B cell (primary cell): ENCODE data around the gene SLC22A6. TPM values are rescaled to one million over a fixed set of nuclear protein-coding genes. Genes with fewer than 3 reads are reported as not detected.

ENCODE experiments used
- ATAC-seq: fragments of 200-7000 bp; cut with Tn5 transposase; one replicate; pipeline ENCODE4 v1.10.0; 2021; ENCODE audit warnings: low read depth, mild to moderate bottlenecking, moderate number of reproducible peaks, moderate library complexity
- CTCF ChIA-PET: fragments of 350-600 bp; sonication (Branson Sonifier 250); formaldehyde crosslinking; loops from one replicate; lab custom pipeline; 2021; ENCODE audit warnings: antibody characterized with exemption, inconsistent platforms; lab: Charles Lee
- POLR2A ChIA-PET: fragments of 350-600 bp; sonication (Branson Sonifier 250); formaldehyde crosslinking; loops from one replicate; lab custom pipeline; 2021; ENCODE audit warnings: antibody characterized with exemption; lab: Charles Lee
- DNase-seq: peaks from one replicate; pipeline ENCODE4 v3.0.0; 2013
- H2AFZ ChIP-seq: 2 replicates; pipeline ENCODE4 v1.6.1; 2012; ENCODE audit warnings: mild to moderate bottlenecking, low read depth, low read length; ENCODE audit not compliant: insufficient read depth, poor library complexity, severe bottlenecking
- H3K27ac ChIP-seq, 2 donors: 1 replicate in 1 of 2; 2 replicates in 1 of 2; pipeline ENCODE4 v1.5.1; 2012 to 2013; ENCODE audit warnings: low read length in 2 of 2, mild to moderate bottlenecking in 2 of 2, moderate library complexity in 1 of 2
- H3K27me3 ChIP-seq, 4 experiments: fragments of 200-600 bp in 1 of 4; sonication (generic) in 1 of 4; replicated peaks in 1 of 4; 1 replicate in 2 of 4; 2 replicates in 2 of 4; pipeline versions ENCODE4 v1.6.1 to v1.7.0; 2013 to 2016; ENCODE audit warnings: low read length in 3 of 4, mild to moderate bottlenecking in 2 of 4, mixed read lengths in 1 of 4, moderate library complexity in 1 of 4; ENCODE audit not compliant: insufficient read depth in 4 of 4, control insufficient read depth in 3 of 4; ENCODE audit errors: control extremely low read depth in 1 of 4
- H3K36me3 ChIP-seq, 2 experiments: replicated peaks in 1 of 2; 1 replicate in 1 of 2; 2 replicates in 1 of 2; pipeline versions ENCODE4 v1.6.1 to v1.7.1; 2013; ENCODE audit warnings: low read length in 1 of 2; ENCODE audit not compliant: insufficient read depth in 2 of 2, control insufficient read depth in 1 of 2; ENCODE audit errors: control extremely low read depth in 1 of 2, extremely low read depth in 1 of 2
- H3K4me1 ChIP-seq, 2 donors: fragments of 200-600 bp in 1 of 2; sonication (generic) in 1 of 2; 1 replicate in 1 of 2; 2 replicates in 1 of 2; pipeline versions ENCODE4 v1.5.1 to v1.6.1; 2013 to 2017; ENCODE audit warnings: low read length in 2 of 2; ENCODE audit not compliant: control insufficient read depth in 2 of 2, insufficient read depth in 2 of 2
- H3K4me2 ChIP-seq: replicated peaks from 2 replicates; pipeline ENCODE3; 2012; ENCODE audit warnings: mild to moderate bottlenecking, low read depth, low read length; ENCODE audit not compliant: poor library complexity, severe bottlenecking
- H3K4me3 ChIP-seq, 5 experiments: fragments of 200-600 bp in 1 of 5; sonication (generic) in 1 of 5; 1 replicate in 3 of 5; 2 replicates in 2 of 5; pipeline versions ENCODE4 v1.5.1 to v1.7.0; 2011 to 2016; ENCODE audit warnings: low read length in 4 of 5, mild to moderate bottlenecking in 4 of 5, low read depth in 2 of 5, control low read depth in 1 of 5, moderate library complexity in 1 of 5; ENCODE audit not compliant: insufficient read depth in 1 of 5; ENCODE audit errors: control extremely low read depth in 1 of 5, extremely low read depth in 1 of 5
- H3K79me2 ChIP-seq: fragments of 200-600 bp; sonication (generic); one replicate; pipeline ENCODE4 v1.6.0; 2016; ENCODE audit warnings: low read length; ENCODE audit not compliant: control insufficient read depth, insufficient read depth
- H3K9ac ChIP-seq: fragments of 200-600 bp; sonication (generic); 2 replicates; pipeline ENCODE4 v1.6.1; 2017; ENCODE audit warnings: mild to moderate bottlenecking, low read length, moderate library complexity
- H3K9me3 ChIP-seq, 3 donors: one replicate each; pipeline versions ENCODE4 v1.6.1 to v1.7.1; 2013; ENCODE audit warnings: low read length in 2 of 3; ENCODE audit not compliant: control insufficient read depth in 2 of 3, insufficient read depth in 1 of 3; ENCODE audit errors: control extremely low read depth in 1 of 3
- H4K20me1 ChIP-seq: 2 replicates; pipeline ENCODE4 v1.6.0; 2012; ENCODE audit warnings: mild to moderate bottlenecking, low read length; ENCODE audit not compliant: insufficient read depth, control insufficient read depth, poor library complexity, severe bottlenecking
- H3K27ac Mint-ChIP-seq: one replicate; pipeline ENCODE4 v1.8.0; 2021; ENCODE audit warnings: mixed read lengths
- H3K27me3 Mint-ChIP-seq: one replicate; pipeline ENCODE4 v1.8.0; 2021; ENCODE audit warnings: mixed read lengths
- H3K4me1 Mint-ChIP-seq: one replicate; pipeline ENCODE4 v1.8.0; 2021; ENCODE audit warnings: mixed read lengths
- H3K4me3 Mint-ChIP-seq: one replicate; pipeline ENCODE4 v1.8.0; 2021; ENCODE audit warnings: mixed read lengths
- H3K9me3 Mint-ChIP-seq: one replicate; pipeline ENCODE4 v1.8.0; 2022; ENCODE audit warnings: mixed read lengths; ENCODE audit not compliant: insufficient read depth
- CTCF ChIP-seq: fragments of 200-600 bp; IDR thresholded peaks from one replicate; pipeline ENCODE4 v1.8.0; 2022; ENCODE audit warnings: antibody characterized with exemption, mild to moderate bottlenecking
- EZH2 ChIP-seq: IDR thresholded peaks from 2 replicates; pipeline ENCODE4 v1.6.1; 2012; ENCODE audit warnings: borderline replicate concordance, low read depth, mild to moderate bottlenecking, moderate library complexity, low read length; ENCODE audit not compliant: insufficient read depth, poor library complexity, severe bottlenecking
- WGBS: methylation state at CpG from one replicate; pipeline ENCODE4 v1.1.5; 2013; ENCODE audit warnings: missing lambda C conversion rate; ENCODE audit not compliant: insufficient coverage; 5-methylcytosine and 5-hydroxymethylcytosine counted together
- intact Hi-C: fragments of 100-400 bp; cut with micrococcal nuclease; formaldehyde crosslinking; loops from one replicate; pipeline ENCODE4 v1.10.0; 2022
- polyA plus RNA-seq: library from polyadenylated mRNA; depleted of rRNA; stranded (reverse); fragments of >200 nt; gene quantifications from 2 replicates; pipeline ENCODE4 v1.2.3, GENCODE V29; 2012
- total RNA-seq, 2 donors: library from RNA; stranded (reverse); fragments of 120-200 nt in 1 of 2; gene quantifications; 1 replicate in 1 of 2; 2 replicates in 1 of 2; pipeline versions ENCODE4 v1.2.3 to v1.2.4, GENCODE V29; 2013 to 2022

The SLC22A6 gene
- total and polyA plus RNA-seq, 2 donors (not counting 1 experiment from before 2014, with no cell fraction given) = not detected

- Histone ChIP-seq H3K9ac (no peak within 1 kb of the TSS), H3K27ac (no peak within 1 kb of the TSS), H3K36me3 (no peaks in the 10 kb centered on the region), H3K27me3 (peaks cover 0 to 9% (median 1%) of the 10 kb centered on the region in 4 experiments), H3K4me1 (no peaks in the 10 kb centered on the region), H2AFZ (no peak within 1 kb of the TSS), H3K79me2 (no peaks in the 10 kb centered on the region), H3K4me3 (no peak within 1 kb of the TSS), H3K9me3 (no peaks in the 10 kb centered on the region), H4K20me1 (no peaks in the 10 kb centered on the region), H3K4me2 (no peak within 1 kb of the TSS)
- ATAC-seq = no peak
- ChIA-PET CTCF (interaction anchor here (1.2 to 3.4 kb wide), 2 partner anchors 8 to 109 kb away, joined by 3 to 20 read pairs; no protein-coding TSS in a partner anchor), POLR2A (no interaction called here)
- no peak for DNase-seq
- Mint-ChIP-seq H3K27me3 (peaks cover 43% of the 10 kb centered on the region), H3K4me3 (no peak within 1 kb of the TSS), H3K9me3 (no peaks in the 10 kb centered on the region), H3K27ac (no peak within 1 kb of the TSS), H3K4me1 (no peaks in the 10 kb centered on the region)
- WGBS = 71% methylated on average over 16 of the region's 18 CpGs
- intact Hi-C loops = no loop called here
- TF ChIP-seq CTCF (no peak), EZH2 (no peak)
Measured at GRCh38 chr11:63015521-63016215, 30.9 kb upstream of the SLC22A6 start, which contains the start of gene SLC22A8. Gene SLC22A8 (minus strand): TSS chr11:63015841. CDS start chr11:63014958, 883 bp downstream.

- 88% methylated on average over 13 of the region's 13 CpGs for WGBS
- Histone ChIP-seq H3K9me3 (no peaks in the 10 kb centered on the region), H3K9ac (no peak overlapping the region), H3K27me3 (peaks cover 0 to 4% (median 1%) of the 10 kb centered on the region in 4 experiments), H3K4me3 (no peak overlapping the region), H3K79me2 (no peaks in the 10 kb centered on the region), H3K27ac (no peak overlapping the region), H3K4me1 (no peaks in the 10 kb centered on the region), H3K36me3 (no peaks in the 10 kb centered on the region), H2AFZ (no peak overlapping the region), H3K4me2 (no peak overlapping the region), H4K20me1 (no peaks in the 10 kb centered on the region)
- TF ChIP-seq EZH2 (no peak), CTCF (no peak)
- Mint-ChIP-seq H3K27me3 (peaks cover 43% of the 10 kb centered on the region), H3K4me3 (no peak overlapping the region), H3K9me3 (no peaks in the 10 kb centered on the region), H3K4me1 (no peaks in the 10 kb centered on the region), H3K27ac (no peak overlapping the region)
- ChIA-PET CTCF (interaction anchor here (1.0 to 3.4 kb wide), 2 partner anchors 9 kb away, joined by 3 to 20 read pairs; no protein-coding TSS in a partner anchor), POLR2A (no interaction called here)
- DNase-seq (no peak), ATAC-seq (no peak)
- intact Hi-C loops = no loop called here
Measured at GRCh38 chr11:63014408-63015055, 29.8 kb upstream of the SLC22A6 start.
